HG02938 (cell line): Measurements from ENCODE around the gene EMX2.
"Not testable (repeated sequence)": the region's sequence is repeated elsewhere in the genome, so short reads cannot be mapped to it uniquely, and the experiment has no call there.

Experiments used
- ATAC-seq: cut with Tn5 transposase; IDR thresholded peaks from one replicate; pipeline ENCODE4 v1.9.1; 2021; ENCODE audit warnings: mild to moderate bottlenecking, moderate library complexity; ENCODE audit not compliant: unreplicated experiment

EMX2 gene

DNA sequence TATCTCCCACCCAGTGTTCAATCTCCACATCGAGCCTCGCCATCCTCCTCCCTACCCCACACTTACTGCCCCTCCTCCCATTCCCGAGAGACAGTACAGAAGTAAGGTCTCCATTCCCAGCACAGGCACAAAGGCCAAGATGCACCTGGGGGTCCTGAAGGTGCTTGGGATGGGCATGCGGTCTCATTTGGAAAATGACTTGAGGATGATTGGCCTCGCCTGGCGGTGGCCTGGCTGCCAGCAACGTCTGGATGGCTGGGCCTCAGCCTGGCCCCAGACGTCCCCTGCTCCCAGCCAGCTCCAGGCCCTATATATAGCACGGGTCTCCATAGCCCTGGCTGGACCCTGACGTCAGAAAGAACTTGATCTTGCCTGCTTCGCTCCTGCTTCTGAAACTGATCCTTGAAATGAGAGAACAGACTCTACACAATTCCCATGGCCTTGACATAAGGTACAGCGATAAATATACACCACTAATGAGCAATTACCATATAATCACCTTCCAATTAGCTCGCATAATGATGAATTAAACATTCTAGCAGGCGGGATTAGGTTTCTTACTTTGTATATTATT, 11.8 kb downstream of the EMX2 start:
- no peak for ATAC-seq

DNA sequence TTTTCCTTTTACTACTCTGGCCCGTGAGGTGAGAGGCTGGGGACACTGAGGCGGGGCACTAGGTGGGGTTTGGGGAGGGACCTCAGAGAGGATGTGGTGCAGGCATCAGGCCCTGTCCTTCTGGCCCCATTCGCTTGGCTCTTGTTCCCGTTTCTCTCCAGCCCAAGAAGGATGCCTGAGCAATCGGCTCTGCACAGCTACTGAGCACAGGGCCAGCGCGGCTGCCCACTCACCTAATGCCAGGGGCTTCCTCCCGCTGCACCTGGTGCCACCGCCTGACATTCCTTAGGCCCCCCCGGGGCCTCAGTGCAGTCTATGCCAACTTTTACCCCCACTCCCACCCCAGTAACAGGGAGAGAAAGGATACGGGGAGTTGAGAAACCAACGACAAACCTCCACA, 12.5 kb downstream of the EMX2 start:
- ATAC-seq = no peak

DNA sequence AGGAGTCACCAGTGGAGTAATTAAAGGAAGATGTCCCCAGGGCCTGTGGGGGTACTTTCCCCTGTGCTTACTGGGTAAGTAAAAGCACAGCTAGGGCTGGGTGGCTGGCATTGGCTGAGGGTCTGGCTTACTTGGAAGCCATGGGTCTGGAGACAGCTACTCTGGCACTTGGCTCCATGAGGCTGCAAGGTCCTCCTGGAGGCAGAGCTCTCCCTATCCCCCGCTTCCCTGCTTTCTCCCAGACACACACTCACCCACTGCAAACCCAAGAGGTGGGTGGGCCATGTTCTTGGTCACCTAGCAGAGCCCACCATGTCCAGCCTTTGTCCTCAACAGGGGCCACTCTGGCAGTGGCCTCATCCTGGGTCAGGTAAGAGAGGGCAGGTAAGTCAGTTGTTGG, 13.3 kb downstream of the EMX2 start:
- no peak for ATAC-seq

DNA sequence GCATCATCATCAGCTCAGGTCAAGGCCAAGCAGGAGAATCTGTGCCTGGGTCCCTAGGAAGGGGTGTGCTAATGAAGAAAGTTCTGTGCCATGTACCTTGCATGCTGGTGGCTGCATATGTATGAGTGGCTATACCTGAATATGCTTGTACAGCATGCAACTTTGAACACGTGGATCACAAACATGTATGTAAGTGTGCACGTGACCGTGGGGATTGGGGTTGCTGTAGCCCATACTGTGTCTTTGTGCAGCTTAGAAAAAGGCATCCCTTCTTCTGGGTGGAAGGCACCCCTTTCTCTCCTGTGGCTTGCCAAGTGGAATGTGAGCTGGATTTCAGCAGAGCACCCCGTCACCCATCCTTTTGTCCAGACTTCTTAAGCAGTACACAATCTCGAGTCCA, 13.8 kb downstream of the EMX2 start:
- no peak for ATAC-seq

DNA sequence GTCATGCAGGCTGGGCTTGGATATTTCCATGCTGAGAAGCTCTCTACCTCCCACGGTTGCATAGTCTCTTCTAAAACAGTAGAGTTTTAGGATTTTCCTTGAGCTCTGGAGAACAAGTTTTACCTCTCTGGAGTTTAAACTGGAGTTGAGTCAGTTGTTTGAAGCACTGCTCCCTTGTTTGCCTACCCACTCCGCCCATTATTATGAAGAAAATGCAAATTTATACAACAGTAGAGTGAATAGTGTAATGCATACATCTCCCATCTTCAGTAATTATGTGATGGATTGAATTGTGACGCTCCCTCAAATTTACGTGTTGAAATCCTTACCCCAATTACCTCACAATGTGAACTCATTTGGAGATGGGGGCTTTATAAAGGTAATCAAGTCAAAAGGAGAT, 17.2 kb downstream of the EMX2 start:
- no peak for ATAC-seq

DNA sequence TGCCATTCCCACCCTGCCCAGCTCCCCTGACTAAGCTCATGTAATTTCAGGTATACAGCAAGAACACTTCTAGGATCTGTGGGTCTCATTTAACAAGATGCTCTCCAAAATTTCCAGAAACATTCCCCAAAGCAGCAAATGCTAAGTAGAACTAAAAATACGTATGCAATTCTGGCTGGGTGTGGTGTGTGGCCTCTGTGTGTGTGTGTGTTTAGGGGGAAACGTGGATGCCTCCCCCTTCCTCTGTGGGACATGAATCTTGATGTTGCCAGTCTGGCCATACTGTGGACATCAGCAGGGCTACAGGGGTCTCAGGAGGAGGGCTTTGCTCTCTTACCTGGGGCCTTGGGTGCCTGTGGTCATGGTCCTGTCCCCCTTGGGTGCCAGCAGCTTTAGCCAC, 18.4 kb downstream of the EMX2 start:
- no peak for ATAC-seq

DNA sequence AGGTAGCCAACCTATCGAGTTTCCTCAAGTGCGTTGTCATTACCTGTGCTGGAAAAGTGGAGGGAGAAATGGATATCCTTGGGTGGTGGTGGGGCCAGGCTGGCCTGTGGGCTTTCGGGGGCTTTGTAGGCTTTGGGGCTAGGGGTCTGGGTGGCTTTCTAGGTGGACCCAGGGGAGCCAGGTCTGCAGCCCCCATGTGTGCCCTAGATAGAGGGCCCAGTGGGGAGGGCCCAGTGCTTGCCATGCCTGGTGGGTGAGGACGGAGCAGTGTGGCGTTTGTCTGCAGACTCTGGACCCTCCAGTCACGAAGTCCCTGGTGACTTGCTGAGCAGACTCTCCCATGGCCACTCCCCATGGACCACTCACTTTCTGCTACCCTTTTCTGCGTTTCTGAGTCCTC, 19.7 kb downstream of the EMX2 start:
- ATAC-seq = no peak

DNA sequence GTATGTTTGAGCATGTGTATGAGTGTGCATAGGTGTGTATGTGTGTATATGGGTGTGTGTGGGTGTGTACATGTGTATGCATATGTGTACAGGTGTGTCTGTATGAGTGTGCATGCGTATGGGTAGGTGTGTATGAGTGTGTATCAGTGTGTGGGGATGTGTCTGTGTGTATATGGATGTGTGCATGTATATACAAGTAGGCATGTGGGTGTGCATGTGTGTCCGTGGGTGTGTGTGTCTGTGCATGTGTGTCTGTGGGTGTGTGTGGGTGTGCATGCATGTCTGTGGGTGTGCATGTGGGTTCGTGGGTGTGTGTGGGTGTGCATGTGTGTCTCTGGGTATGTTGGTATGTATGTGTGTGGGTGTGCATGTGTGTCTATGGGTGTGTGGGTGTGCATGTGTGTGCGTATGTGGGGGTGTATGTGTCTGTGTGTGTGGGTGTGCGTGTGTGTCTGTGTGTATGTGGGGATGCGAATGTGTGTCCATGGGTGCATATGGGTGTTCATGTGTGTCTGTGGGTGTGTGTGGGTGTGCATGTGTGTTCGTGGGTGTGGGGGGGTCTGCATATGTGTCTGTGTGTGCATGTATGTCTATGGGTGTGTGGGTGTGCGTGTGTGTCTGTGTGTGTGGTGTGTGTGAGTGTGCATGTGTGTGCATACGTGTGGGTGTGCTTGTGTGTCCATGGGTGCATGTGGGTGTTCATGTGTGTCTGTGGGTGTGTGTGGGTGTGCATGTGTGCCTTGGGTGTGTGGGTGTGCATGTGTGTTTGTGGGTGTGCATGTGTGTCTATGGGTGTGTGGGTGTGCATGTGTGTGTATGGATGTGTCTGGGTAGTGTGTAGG, 20.6 kb downstream of the EMX2 start:
- no peak for ATAC-seq

DNA sequence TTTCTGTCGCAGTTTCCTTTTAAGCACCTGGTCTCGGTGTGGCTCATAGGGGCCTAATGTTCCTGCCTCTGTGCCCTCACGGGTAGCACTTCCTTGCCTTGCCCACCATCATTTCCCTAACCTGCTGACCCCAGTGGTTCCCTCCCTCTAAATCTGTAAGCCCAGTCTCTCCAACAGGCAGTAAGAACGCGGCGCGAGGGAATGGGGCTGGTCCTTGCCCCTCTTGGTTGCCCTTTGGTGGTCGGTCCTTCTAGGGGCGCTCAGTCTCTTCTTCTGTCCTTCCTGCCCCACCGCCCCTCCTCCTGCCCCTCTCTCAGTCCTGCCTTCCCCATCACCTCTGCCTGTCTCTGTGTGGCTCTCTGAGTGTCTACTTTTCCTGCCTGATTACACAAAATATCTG, 21.2 kb downstream of the EMX2 start:
- ATAC-seq = no peak

DNA sequence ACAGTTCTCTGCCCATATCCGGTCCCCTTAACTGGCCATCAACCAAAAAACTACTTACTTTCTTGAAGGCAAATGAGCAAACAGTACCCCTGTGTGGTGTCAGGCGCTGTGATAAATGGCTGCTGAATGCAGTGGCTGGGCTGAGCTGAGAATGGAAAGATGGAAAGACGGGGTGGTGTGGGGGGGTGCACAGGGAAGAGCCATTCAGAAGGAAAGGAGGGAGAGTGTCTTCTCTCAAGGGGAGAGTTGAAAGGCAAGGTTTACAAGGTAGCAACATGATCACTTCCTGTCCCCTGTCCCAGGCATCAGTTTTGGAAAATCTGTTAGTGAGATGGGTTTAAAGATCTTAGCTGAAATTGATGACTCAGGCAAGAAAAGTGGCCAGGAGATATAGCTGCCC, 22.5 kb downstream of the EMX2 start:
- ATAC-seq = no peak

DNA sequence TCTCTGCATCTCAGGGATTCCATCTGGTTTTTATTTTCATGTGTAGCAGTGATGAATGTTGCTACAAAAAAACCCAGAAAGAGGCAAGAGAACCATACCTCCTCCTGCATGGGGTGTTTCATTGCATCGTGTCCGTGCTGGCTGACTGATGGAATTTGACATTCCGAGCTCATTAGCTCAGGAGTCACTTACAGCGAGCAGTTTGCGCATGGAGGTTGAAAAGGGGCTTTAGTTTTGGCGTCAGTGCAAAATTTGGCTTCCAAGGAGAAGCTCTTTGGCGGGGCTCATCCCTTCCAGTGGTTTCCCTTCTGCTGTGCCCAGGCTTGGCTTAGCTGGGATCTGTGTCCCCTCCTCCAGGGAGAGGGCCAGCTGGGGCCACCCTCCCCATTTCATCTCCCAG, 25.8 kb downstream of the EMX2 start:
- ATAC-seq = no peak

DNA sequence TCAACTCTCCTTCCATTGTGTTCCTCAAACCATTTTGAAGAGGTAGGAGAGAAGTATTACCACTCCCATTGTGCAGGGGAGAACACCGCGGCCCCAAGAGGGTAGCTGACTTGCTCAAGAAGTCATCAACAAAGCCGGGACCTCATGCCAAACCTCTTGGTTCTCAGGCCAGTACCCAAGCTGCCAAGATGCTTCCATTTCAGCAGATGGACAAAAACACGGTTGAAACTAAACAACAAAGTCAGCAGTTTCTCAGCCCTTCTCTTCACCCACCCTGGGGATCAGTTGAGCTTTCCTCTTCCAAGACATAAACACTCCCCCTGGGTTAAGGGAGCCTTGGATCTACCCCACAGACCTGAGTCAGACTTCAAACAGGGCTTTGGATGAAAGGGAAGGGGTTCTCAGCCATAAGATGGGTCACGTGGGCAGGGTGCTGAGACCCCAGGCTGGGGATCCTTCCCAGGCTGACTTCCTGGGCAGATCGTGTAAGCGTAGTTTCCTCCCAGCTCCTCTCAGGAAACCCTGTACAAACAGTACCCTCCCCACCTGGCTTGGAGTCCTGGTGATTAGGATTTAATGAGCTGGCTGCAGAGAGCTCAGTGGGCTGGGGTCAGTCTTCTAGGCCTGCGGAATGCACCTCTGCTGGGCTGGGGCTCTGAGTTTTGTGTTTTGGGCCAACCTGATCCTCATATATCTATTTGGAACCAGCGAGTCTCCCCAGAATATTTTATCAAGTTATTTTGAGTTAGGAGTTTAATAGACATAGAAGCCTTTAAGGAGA, 27.3 kb downstream of the EMX2 start:
- ATAC-seq = no peak

DNA sequence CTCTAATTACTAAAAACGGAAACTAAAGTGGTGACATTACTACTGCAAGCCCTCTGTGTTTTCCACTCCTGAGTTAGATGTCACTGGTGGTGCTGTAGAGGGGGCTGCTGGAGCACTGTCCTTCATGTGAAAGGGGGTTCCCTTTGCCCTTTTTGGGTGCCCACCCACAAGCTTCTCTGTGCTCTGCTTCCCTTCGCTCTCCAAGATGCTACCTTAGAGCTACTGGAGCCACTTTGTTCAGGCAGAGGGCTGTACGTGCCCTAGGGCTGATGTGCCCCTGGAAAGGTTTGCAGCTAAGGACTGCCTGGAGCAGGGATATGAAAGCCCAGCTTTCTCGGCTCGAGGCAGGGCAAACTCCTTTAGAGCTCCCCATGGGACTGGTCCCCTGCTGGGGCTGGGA, 28.3 kb downstream of the EMX2 start:
- ATAC-seq = no peak

DNA sequence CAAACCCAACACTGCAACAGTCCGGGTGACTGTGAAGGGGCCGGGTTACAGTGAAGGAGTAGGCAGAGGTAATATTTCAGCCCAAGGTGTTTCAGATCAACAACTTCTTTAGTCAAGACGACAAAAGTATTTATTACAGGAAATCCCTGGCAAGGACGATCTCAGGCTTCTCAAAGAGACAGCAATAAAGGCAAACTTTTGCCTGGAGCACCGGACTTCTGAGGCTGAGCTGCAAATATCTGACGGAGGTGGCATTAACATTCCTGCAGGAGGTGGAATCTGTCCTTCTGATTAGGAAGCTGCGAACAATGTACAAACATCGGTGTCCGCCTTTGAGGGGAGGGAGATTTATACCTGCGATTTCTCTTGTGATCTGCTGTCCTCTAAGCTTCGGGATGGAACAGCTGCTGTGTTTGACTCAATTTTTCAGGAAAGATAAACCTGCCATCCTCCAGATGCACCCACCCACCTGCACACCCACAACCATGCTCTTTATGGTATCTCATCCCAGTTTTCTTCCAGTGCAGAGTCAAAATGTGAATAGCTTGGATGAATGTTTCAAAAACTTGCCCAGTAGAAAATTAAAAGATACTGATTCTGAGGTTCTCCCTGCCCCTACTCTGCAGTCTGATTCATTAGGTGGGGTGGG, 32.1 kb downstream of the EMX2 start:
- no peak for ATAC-seq

DNA sequence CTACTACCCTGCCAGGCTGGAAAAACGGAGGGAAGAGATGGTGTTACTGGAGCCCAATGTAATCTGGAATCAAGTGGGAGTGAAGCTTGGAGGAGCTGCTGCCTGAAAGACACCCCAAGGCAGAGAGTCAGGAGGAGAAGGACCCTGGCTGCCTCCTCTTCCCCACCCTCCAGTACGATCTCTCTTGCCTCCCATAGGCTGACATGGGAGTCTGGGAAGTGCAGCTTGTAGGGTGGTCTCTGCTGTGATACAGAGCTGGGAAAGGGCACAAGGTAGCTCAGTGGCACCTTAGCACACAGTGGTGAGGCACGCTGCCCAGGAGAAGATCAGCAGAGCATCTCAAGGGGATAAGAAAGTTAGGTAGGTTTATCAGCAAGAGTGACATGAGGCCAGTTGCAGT, 35.9 kb downstream of the EMX2 start:
- no peak for ATAC-seq

DNA sequence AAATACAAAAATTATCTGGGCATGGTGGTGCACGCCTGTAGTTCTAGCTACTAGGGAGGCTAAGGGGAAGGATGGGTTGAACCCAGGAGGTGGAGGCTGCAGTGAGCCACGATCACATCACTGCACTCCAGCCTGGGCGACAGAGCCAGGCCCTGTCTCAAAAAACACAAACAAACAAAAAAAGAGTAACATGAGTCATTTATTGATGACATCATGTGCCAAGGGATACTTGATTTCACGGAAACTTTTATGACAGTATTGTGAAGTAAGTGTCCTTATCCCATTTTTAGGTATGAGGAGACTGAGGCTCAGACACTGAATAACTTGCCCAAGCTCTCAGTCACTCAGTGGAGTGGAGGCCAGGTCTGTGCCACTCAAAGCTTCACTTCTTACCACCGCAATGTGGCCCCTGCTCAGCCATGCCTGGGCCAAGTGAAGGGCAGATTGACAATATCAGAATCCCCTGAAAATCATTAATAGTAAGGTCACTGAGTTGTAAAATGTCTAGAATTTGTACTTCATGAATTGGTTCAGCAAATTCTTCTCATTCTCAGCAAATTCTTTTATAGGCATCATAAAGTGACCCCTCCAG, 36.5 kb downstream of the EMX2 start:
- ATAC-seq = no peak

DNA sequence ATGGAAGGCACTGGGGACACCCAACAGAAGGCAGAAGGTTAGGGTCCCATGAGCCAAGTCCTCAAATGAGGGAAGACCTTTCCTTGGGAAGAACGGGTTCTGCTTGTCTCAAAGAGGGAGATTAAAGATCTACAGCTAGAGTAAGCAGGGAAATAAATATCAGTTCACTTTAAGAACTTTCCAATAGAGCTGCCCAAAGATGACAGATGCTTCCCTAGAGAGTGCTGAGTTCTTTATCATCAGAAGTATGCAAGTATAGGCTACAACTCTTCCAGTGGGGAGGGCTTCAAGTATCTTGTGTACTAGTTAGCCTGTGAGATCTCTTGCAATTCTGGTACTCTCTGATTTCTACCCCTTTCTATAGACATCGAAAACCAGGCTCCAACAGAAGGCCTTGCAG, 39.4 kb downstream of the EMX2 start:
- no peak for ATAC-seq

DNA sequence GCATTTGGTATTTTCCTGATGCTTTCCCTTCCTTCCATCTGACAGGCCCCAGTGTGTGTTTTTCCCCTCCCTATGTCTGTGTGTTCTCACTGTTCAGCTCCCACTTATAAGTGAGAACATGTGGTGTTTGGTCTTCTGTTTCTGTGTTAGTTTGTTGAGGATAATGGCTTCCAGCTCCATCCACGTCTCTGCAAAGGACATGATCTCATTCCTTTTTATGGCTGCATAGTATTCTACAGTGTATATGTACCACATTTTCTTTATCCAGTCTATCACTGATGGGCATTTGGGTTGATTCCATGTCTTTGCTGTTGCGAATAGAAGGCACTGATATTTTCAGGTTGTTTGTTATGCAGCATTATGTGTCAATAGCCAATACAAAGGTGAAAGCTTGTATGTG, 42.3 kb downstream of the EMX2 start:
- ATAC-seq = not testable (repeated sequence)

DNA sequence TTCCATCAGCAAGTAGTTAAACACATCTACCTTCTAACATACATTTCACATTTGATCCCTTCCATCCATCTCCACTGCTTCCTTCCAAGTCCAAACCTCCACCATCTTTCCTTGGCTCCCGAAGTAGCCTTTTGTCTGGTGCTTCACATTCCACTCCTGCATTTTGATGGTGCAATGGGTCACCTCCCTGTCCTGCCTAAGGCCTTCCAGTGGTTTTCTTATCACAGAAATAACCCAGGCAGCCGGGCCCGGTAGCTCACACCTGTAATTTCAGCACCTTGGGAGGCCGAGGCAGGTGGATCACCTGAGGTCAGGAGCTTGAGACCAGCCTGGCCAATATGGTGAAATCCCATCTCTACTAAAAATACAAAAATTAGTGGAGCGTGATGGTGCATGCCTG, 44.5 kb downstream of the EMX2 start:
- ATAC-seq = no peak

DNA sequence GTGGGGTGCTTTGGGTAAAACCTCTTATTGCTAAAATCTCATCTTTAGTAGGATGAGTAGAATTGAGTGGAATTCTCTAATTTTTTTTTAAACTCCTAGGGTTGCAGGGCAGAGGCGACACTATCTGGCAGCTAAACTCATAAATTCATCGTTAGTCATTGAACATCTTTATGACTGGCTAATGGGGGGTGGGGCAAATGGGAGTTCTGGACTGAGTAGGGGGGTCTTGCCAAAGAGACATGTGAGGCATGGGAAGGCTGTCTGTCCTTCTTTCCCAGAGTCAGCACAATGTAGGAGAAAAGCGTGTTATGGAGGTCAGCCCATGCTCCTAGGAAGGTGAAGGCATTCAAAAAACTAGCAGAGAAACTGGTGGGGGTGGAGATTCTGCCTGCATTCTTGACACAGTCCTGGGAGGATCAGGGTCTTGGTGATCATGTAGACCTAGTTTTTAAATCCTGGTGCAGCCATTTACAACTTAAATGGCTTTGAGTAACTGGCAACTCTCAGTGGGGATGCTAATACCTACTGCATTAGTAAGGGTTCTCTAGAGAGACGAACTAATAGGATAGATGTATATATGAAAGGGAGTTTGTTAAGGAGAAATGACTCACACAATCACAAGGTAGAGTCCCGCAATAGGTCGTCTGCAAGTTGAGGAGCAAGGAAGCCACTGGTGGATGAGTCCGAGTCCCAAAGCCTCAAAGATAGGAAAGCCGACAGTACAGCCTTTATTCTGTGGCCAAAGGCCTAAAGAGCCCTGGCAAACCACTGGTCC, 47.7 kb downstream of the EMX2 start:
- no peak for ATAC-seq
